ENCODE results near the gene PPME1.

DNA sequence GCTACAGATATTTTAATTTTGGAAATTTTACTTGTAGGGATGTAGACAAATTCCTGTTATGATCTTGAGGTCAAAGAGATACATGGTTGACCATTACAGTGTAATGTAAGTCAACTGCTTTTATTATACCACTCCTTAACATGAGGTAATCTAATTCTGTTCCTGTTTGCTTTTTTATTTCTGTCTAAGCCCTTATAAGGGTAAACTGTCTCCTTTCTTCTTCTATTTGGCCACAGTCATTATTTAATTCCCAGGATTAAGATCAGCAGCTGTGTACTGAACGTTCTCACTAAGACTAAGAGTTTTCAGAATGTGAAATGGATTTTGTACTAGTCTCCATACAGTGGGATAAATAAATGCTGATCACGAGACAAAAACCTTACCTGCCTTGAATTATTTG, 33.1 kb upstream of the PPME1 start:
- TF ChIP-seq, protein P1, sequence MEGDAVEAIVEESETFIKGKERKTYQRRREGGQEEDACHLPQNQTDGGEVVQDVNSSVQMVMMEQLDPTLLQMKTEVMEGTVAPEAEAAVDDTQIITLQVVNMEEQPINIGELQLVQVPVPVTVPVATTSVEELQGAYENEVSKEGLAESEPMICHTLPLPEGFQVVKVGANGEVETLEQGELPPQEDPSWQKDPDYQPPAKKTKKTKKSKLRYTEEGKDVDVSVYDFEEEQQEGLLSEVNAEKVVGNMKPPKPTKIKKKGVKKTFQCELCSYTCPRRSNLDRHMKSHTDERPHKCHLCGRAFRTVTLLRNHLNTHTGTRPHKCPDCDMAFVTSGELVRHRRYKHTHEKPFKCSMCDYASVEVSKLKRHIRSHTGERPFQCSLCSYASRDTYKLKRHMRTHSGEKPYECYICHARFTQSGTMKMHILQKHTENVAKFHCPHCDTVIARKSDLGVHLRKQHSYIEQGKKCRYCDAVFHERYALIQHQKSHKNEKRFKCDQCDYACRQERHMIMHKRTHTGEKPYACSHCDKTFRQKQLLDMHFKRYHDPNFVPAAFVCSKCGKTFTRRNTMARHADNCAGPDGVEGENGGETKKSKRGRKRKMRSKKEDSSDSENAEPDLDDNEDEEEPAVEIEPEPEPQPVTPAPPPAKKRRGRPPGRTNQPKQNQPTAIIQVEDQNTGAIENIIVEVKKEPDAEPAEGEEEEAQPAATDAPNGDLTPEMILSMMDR (IDR thresholded peaks at IDR 0.05): no peak
- no peak for TF ChIP-seq EZH2 (IDR thresholded peaks at IDR 0.05; ENCODE audit: borderline replicate concordance, insufficient read depth, low read depth, low read length, poor library complexity, severe bottlenecking)

Measured in B cell (primary cell).